Tibial artery (tissue), 4 donors: Measurements from ENCODE around the gene BUD23.
"Not testable (repeated sequence)": the region's sequence is repeated elsewhere in the genome, so short reads cannot be mapped to it uniquely, and the experiment has no call there.

ENCODE experiments used
- DNase-seq, 2 donors: peaks; one replicate each; pipeline ENCODE4 v3.0.0-alpha.2; 2019
- H3K27ac ChIP-seq, 2 donors: fragments of 200-600 bp; sonication (generic) in 1 of 2; 1 replicate in 1 of 2; 2 replicates in 1 of 2; pipeline ENCODE4 v1.5.1; 2018 to 2019; ENCODE audit warnings: mild to moderate bottlenecking in 1 of 2
- H3K27me3 ChIP-seq, 2 donors: fragments of 200-600 bp; sonication (generic) in 1 of 2; one replicate each; pipeline versions ENCODE4 v1.5.1 to v1.6.0; 2016 to 2019
- H3K36me3 ChIP-seq, 3 donors: fragments of 200-600 bp; sonication (generic) in 2 of 3; one replicate each; pipeline ENCODE4 v1.5.1; 2016 to 2019; ENCODE audit warnings: mild to moderate bottlenecking in 2 of 3
- H3K4me1 ChIP-seq, 4 donors: fragments of 200-600 bp; sonication (generic) in 2 of 4; 1 replicate in 3 of 4; 2 replicates in 1 of 4; pipeline ENCODE4 v1.5.1; 2016 to 2019
- H3K4me3 ChIP-seq, 2 donors: fragments of 200-600 bp; sonication (generic) in 1 of 2; 1 replicate in 1 of 2; 2 replicates in 1 of 2; pipeline ENCODE4 v1.5.1; 2018 to 2019; ENCODE audit warnings: mild to moderate bottlenecking in 2 of 2
- H3K9me3 ChIP-seq, 3 donors: fragments of 200-600 bp; sonication (generic) in 1 of 3; one replicate each; pipeline ENCODE4 v1.5.1; 2016 to 2019
- intact Hi-C: fragments of 100-400 bp; cut with DNase I; formaldehyde crosslinking; loops from one replicate; pipeline ENCODE4 v1.15.0; 2023; ENCODE audit warnings: low total_unique reads
- TF ChIP-seq, protein P1 (sequence below), 2 experiments: fragments of 200-600 bp in 1 of 2; fragments of 450-650 bp in 1 of 2; IDR thresholded peaks; one replicate each; pipeline ENCODE4 v1.5.1; 2017 to 2019; ENCODE audit warnings: antibody characterized with exemption in 2 of 2, mild to moderate bottlenecking in 1 of 2, moderate library complexity in 1 of 2

The BUD23 gene

DNA sequence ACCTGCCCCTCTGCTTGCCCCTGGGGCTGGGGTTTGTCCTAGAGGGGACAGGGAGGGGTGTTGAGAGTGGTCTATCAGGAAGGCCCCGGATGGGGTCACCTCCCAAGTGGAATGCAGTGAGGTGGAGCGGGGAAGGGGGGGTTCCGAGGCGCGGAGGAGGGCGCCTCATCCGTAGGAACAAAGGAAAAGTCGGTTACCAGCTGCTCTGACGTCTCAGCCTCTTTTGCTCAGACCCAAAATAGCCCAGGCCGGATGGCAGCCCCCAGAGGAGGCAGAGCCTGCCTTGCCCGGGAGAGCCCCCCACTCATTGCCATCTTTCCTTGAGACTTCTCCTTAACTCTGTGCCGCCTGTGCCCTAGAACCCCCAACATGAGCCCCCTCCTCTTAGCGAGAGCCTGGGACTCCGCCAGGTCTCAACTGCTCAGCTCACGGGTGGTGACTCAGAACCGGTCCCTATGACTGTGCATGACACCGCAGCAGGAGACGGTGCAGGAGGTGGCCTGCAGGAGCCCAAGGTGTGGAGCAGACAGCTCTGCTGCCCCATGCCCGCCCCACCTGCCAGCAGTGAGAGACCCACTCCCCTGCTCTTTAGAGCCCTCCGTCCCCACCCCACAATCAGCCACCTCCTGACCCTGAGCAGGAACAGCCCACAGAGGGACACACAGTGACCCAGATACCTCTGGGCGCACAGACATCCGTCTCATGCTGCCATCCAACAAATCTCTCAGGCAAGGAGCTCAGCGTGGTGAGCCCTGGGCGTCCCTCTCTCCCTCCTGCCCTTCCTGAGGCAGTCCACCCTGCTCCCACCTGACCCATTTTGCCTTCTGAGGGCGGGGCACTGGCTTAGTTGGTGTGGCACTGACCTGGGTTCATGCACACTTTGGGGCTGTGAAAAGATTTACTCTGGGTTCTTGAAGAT, 23.0 kb downstream of the BUD23 start:
- no peak for DNase-seq
- Histone ChIP-seq H3K27me3 (no peaks in the 10 kb centered on the region), H3K4me1 (peaks cover 0 to 36% (median 24%) of the 10 kb centered on the region in 4 donors), H3K27ac (peak overlapping the region; percentile 57 to 58), H3K36me3 (peaks cover 0 to 31% (median 8%) of the 10 kb centered on the region in 3 donors), H3K4me3 (no peak overlapping the region), H3K9me3 (no peaks in the 10 kb centered on the region)
- TF ChIP-seq, protein P1, sequence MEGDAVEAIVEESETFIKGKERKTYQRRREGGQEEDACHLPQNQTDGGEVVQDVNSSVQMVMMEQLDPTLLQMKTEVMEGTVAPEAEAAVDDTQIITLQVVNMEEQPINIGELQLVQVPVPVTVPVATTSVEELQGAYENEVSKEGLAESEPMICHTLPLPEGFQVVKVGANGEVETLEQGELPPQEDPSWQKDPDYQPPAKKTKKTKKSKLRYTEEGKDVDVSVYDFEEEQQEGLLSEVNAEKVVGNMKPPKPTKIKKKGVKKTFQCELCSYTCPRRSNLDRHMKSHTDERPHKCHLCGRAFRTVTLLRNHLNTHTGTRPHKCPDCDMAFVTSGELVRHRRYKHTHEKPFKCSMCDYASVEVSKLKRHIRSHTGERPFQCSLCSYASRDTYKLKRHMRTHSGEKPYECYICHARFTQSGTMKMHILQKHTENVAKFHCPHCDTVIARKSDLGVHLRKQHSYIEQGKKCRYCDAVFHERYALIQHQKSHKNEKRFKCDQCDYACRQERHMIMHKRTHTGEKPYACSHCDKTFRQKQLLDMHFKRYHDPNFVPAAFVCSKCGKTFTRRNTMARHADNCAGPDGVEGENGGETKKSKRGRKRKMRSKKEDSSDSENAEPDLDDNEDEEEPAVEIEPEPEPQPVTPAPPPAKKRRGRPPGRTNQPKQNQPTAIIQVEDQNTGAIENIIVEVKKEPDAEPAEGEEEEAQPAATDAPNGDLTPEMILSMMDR (IDR thresholded peaks at IDR 0.05): no peak
- intact Hi-C loops: no loop called here

DNA sequence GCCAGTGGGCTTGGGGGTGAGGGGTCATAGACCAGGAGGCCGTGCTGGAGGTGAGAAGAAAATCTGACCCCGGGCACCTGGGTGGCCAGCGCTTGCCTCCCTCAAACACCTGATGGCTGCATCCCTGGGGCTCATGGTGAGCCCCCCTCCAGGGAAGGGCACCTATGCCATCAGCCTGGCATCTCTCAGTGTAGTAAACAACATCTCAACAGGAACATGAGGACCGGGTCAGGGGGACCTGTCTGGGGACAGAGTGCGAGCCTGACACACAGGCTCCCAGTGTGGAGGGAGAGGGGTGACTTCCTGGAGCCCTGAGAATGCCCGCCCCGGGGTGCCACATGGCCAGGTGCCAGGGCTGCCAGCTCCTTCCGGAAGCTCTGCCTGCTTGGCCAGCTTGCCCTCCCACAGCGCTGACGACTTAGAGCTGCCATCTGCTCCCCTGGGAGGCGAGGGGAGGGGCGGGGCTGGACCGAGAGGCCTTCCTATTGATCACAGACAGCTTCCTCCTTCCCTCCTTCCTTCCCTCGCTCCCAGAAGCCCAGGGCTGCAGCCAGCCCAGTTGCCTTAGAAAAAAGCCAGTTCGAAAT, 23.7 kb downstream of the BUD23 start:
- intact Hi-C loops: no loop called here
- Histone ChIP-seq H3K9me3 (no peaks in the 10 kb centered on the region), H3K27ac (no peak overlapping the region), H3K4me1 (peaks cover 0 to 36% (median 24%) of the 10 kb centered on the region in 4 donors), H3K4me3 (no peak overlapping the region), H3K36me3 (peaks cover 0 to 26% (median 6%) of the 10 kb centered on the region in 3 donors), H3K27me3 (no peaks in the 10 kb centered on the region)
- peak in 1 of 2 donors; percentile 60 for DNase-seq
- TF ChIP-seq, protein P1 (IDR thresholded peaks at IDR 0.05): no peak

DNA sequence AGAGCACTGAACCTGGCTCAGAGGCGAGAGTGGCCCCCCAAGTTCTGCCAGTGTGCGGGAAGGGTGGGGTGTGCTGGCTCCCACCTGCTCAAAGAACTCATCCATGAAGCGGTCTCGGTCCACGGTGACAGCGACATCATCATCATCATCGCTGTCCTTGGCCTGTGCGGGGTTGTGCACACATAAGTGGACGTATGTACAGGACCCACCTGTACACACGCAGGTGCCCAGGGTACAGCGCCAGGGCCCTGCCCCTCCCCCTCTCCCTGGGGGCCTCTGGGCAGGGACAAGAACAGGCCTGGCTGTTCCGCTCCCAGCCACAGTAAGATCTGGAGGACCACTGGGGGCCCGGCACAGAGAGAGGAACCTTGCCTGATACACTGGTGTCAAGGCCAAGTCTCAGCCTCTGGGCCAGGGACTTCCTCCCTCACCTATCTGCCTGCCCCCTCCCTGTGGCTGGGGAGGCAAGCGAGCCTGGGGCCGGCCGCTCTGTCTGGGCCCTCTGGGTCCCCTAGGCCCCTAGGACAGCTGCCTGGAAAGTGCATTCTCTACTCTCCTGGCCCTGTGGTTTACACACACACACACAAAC, 25.7 kb downstream of the BUD23 start:
- Histone ChIP-seq H3K4me3 (no peak overlapping the region), H3K36me3 (peaks cover 0 to 10% (median 0%) of the 10 kb centered on the region in 3 donors), H3K27me3 (no peaks in the 10 kb centered on the region), H3K4me1 (peaks cover 0 to 31% (median 20%) of the 10 kb centered on the region in 4 donors), H3K27ac (no peak overlapping the region), H3K9me3 (no peaks in the 10 kb centered on the region)
- intact Hi-C loops: no loop called here
- TF ChIP-seq, protein P1 (IDR thresholded peaks at IDR 0.05): no peak
- DNase-seq: no peak

DNA sequence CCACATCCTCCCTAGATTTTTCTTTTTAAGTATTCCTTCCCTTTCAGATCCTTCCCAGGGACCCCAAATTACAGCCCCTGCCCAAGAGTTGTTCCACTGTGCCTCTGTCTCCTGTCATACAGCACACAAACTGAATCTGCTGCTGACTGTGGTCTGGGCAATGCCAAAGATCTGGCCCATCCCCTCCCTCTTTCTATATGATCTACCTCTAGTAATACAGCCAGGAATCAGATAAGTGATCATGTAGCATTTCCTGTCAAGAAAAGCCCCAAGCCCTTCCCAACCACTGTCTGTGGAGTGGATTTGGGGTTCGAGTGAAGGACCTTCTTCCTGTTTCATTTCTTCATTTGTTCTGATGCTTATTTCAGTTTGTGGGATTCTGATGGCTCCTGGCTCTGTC, 29.4 kb downstream of the BUD23 start:
- Histone ChIP-seq H3K27ac (no peak overlapping the region), H3K9me3 (no peaks in the 10 kb centered on the region), H3K36me3 (peaks cover 0 to 10% (median 0%) of the 10 kb centered on the region in 3 donors), H3K27me3 (no peaks in the 10 kb centered on the region), H3K4me3 (no peak overlapping the region), H3K4me1 (peaks cover 0 to 26% (median 18%) of the 10 kb centered on the region in 4 donors)
- TF ChIP-seq, protein P1 (IDR thresholded peaks at IDR 0.05): no peak
- intact Hi-C loops: no loop called here
- no peak for DNase-seq

DNA sequence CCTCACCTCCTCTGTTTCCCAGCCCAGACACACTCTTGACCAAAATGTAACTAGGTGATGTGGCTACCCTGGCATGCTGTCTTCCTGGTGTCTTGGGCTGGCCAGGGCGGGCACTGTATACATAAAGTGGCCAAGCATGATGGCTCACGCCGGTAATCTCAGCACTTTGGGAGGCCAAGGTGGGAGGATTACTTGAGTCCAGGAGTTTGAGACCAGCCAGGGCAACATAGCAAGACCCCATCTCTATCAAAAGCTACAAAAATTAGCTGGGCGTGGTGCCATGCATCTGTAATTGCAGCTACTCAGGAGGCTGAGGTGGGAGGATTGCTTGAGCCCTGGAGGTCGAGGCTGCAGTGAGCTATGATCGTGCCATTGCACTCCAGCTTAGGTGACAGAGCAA, 29.9 kb downstream of the BUD23 start:
- H3K27ac ChIP-seq, H3K9me3 ChIP-seq, H3K36me3 ChIP-seq, H3K4me3 ChIP-seq, intact Hi-C loops, H3K27me3 ChIP-seq, DNase-seq: not testable (repeated sequence)
- H3K4me1 ChIP-seq: peaks cover 0 to 31% (median 24%) of the 10 kb centered on the region in 4 donors
